A673 (cell line): Measurements from ENCODE around the gene CNNM4. TPM values are rescaled to one million over a fixed set of nuclear protein-coding genes. Genes with fewer than 3 reads are reported as not detected.

Experiments used
- BruUV-seq: library from RNA; stranded (reverse); fragments of 400-500 nt; replicated peaks from 2 replicates; lab custom pipeline; 2021; lab: Mats Ljungman, UMichigan
- CTCF ChIA-PET: fragments of 300-600 bp; sonication (Branson Sonifier 250); formaldehyde crosslinking; loops from one replicate; lab custom pipeline; 2022; ENCODE audit warnings: antibody characterized with exemption; lab: Charles Lee
- POLR2A ChIA-PET: fragments of 300-600 bp; sonication (Branson Sonifier 250); formaldehyde crosslinking; loops from one replicate; lab custom pipeline; 2022; ENCODE audit warnings: antibody characterized with exemption; ENCODE audit not compliant: low non-redundant PET; lab: Charles Lee
- DNase-seq: peaks from one replicate; pipeline ENCODE4 v3.0.0-alpha.2; 2015; ENCODE audit warnings: low spot score
- H3K27ac ChIP-seq: fragments of 200-600 bp; sonication (generic); 2 replicates; pipeline ENCODE4 v1.5.1; 2016; ENCODE audit warnings: mixed run types, low read depth, mild to moderate bottlenecking, mixed read lengths, antibody characterized with exemption, low read length; ENCODE audit not compliant: poor library complexity, severe bottlenecking
- H3K27me3 ChIP-seq: fragments of 200-600 bp; sonication (generic); replicated peaks from 2 replicates; pipeline ENCODE4 v1.6.1; 2017; ENCODE audit warnings: mixed run types, low read depth, mild to moderate bottlenecking, mixed read lengths, antibody characterized with exemption, low read length; ENCODE audit not compliant: insufficient read depth, poor library complexity
- H3K36me3 ChIP-seq: fragments of 200-600 bp; sonication (generic); 2 replicates; pipeline ENCODE4 v1.6.1; 2016; ENCODE audit warnings: mixed run types, mild to moderate bottlenecking, mixed read lengths, antibody characterized with exemption, low read length; ENCODE audit not compliant: insufficient read depth, poor library complexity, severe bottlenecking
- H3K4me1 ChIP-seq: fragments of 200-600 bp; sonication (generic); 2 replicates; pipeline ENCODE4 v1.6.1; 2017; ENCODE audit warnings: mixed run types, mild to moderate bottlenecking, mixed read lengths, antibody characterized with exemption, low read length; ENCODE audit not compliant: insufficient read depth, poor library complexity, severe bottlenecking
- H3K4me3 ChIP-seq: fragments of 200-600 bp; sonication (generic); 2 replicates; pipeline ENCODE4 v1.5.1; 2016; ENCODE audit warnings: low read depth, mixed run types, mild to moderate bottlenecking, mixed read lengths, low read length; ENCODE audit not compliant: poor library complexity, severe bottlenecking
- H3K9me3 ChIP-seq: fragments of 200-600 bp; sonication (generic); 2 replicates; pipeline ENCODE4 v1.6.1; 2016; ENCODE audit warnings: mixed run types, low read depth, mild to moderate bottlenecking, mixed read lengths, antibody characterized with exemption, low read length; ENCODE audit not compliant: poor library complexity, severe bottlenecking
- CTCF ChIP-seq: fragments of 300-800, 200-600 bp; sonication (generic); conservative IDR thresholded peaks from 2 replicates; pipeline ENCODE4 v1.5.1; 2017; ENCODE audit warnings: low read depth, mild to moderate bottlenecking, antibody characterized with exemption, low read length, moderate library complexity, mixed read lengths
- EZH2 ChIP-seq: fragments of 200-600 bp; sonication (generic); IDR thresholded peaks from 2 replicates; pipeline ENCODE4 v1.6.1; 2017; ENCODE audit warnings: borderline replicate concordance, low read depth, mild to moderate bottlenecking, mixed read lengths, antibody characterized with exemption, low read length; ENCODE audit not compliant: poor library complexity, severe bottlenecking
- intact Hi-C: fragments of 100-400 bp; cut with micrococcal nuclease; formaldehyde crosslinking; loops from one replicate; pipeline ENCODE4 v1.10.0; 2022; ENCODE audit not compliant: unreplicated experiment
- total RNA-seq: library from RNA; stranded (reverse); gene quantifications from 2 replicates; pipeline ENCODE4 v1.2.3, GENCODE V29; 2021

CNNM4 gene
- total RNA-seq, 1 experiment from 2014 or later, result 16.3 TPM

- H3K27me3 ChIP-seq, result no peaks in the 10 kb centered on the region
- H3K9me3 ChIP-seq, result no peaks in the 10 kb centered on the region
- H3K4me1 ChIP-seq, result no peaks in the 10 kb centered on the region
- BruUV-seq, result no TSS peak
- no peak overlapping the region for H3K4me3 ChIP-seq
- POLR2A ChIA-PET, result no interaction called here
- H3K36me3 ChIP-seq, result peaks cover 12% of the 10 kb centered on the region
- CTCF ChIA-PET, result no interaction called here
- intact Hi-C loops, result no loop called here
- TF ChIP-seq EZH2 (no peak), CTCF (no peak)
- no peak overlapping the region for H3K27ac ChIP-seq
- DNase-seq, result no peak
These were observed 83.7 kb downstream of the CNNM4 start for GRCh38 chr2:96844405-96844808.

DNA sequence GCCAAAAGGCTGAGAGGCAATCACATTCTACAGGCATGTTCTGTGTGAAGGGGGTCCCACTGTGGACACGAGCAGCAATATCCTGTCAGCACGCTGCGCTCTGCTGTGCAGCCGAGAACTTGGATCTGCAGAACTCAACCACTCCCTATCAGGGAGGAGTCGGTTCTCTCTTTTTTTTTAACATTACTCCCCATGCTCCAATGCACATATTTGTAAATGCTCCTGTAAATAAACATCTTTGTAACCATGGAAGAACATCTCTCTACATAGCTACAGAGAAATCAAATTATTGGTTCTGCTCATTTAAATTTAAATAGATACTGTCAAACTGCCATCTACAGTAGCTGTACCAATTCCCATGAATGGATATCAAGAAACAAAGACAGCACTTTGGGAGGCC lies 86.1 kb downstream of the CNNM4 start:
- no peaks in the 10 kb centered on the region for H3K4me1 ChIP-seq
- H3K9me3 ChIP-seq, result no peaks in the 10 kb centered on the region
- DNase-seq, result no peak
- intact Hi-C loops, result no loop called here
- H3K27ac ChIP-seq, result no peak overlapping the region
- BruUV-seq, result no TSS peak
- no peak for TF ChIP-seq EZH2
- H3K4me3 ChIP-seq, result no peak overlapping the region
- ChIA-PET CTCF (no interaction called here), POLR2A (interaction anchor here (0.7 kb wide), 2 partner anchors 16 to 329 kb away, joined by 4 to 9 read pairs; no protein-coding TSS in a partner anchor)
- no peaks in the 10 kb centered on the region for H3K27me3 ChIP-seq
- H3K36me3 ChIP-seq, result peaks cover 31% of the 10 kb centered on the region

DNA sequence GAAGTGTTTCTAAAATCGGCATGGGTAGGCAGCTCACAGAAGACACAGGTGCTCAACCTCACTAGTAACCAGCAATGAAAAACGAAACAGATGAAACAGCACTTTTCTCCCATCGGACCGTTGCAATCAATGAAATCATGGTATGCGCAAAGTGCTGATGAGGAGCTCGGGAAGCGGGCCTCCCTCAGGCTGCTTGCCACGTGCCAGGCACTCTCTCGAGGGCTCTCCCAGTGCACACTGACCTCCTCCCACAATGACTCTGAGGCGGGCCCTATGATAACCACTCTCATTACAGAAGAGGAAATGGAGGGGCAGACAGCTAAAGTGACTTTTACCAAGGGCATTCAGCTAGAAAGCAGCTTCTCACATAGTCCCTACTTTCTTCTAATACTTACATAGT lies 86.9 kb downstream of the CNNM4 start:
- BruUV-seq, result no TSS peak
- H3K4me1 ChIP-seq, result no peaks in the 10 kb centered on the region
- intact Hi-C loops, result no loop called here
- H3K9me3 ChIP-seq, result no peaks in the 10 kb centered on the region
- no peaks in the 10 kb centered on the region for H3K27me3 ChIP-seq
- no peak overlapping the region for H3K4me3 ChIP-seq
- CTCF ChIA-PET, result no interaction called here
- no peak overlapping the region for H3K27ac ChIP-seq
- no peak for DNase-seq
- peaks cover 35% of the 10 kb centered on the region for H3K36me3 ChIP-seq
- TF ChIP-seq EZH2 (no peak), CTCF (no peak)
- POLR2A ChIA-PET, result no interaction called here

DNA sequence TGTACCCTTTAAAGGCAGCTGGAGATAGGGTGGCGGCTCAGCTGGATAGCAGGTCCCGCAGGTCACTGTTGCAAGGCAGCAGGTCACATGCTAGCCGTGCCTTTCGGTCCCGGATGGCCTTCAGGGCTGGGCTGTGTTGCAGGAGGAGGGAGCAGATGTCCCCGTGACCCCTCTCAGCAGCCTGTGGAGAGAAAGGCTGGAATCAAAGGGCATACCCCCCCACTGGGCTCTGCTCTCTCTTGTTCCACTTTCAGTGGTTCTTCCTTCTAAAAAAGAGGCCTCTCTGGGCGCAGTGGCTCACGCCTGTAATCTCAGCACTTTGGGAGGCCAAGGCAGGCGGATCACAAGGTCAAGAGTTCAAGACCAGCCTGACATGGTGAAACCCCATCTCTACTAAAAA lies 87.6 kb downstream of the CNNM4 start:
- Histone ChIP-seq H3K4me3 (no peak overlapping the region), H3K4me1 (no peaks in the 10 kb centered on the region), H3K27me3 (no peaks in the 10 kb centered on the region), H3K36me3 (peaks cover 41% of the 10 kb centered on the region), H3K9me3 (no peaks in the 10 kb centered on the region), H3K27ac (no peak overlapping the region)
- intact Hi-C loops, result no loop called here
- TF ChIP-seq EZH2, result no peak
- no peak for TF ChIP-seq CTCF
- no TSS peak for BruUV-seq
- no peak for DNase-seq
- ChIA-PET CTCF (no interaction called here), POLR2A (no interaction called here)
